HG02763 (cell line): ENCODE measurements around the gene RBM47.
"Not testable (repeated sequence)": the region's sequence is repeated elsewhere in the genome, so short reads cannot be mapped to it uniquely, and the experiment has no call there.

Experiments used
- ATAC-seq: cut with Tn5 transposase; IDR thresholded peaks from one replicate; pipeline ENCODE4 v1.9.1; 2021; ENCODE audit warnings: mild to moderate bottlenecking, moderate library complexity; ENCODE audit not compliant: unreplicated experiment

RBM47 gene

GRCh38 chr4:40564815-40565483 is 64.7 kb downstream of the RBM47 start:
- ATAC-seq = no peak

GRCh38 chr4:40564004-40564403 is 65.7 kb downstream of the RBM47 start:
- ATAC-seq = no peak

DNA sequence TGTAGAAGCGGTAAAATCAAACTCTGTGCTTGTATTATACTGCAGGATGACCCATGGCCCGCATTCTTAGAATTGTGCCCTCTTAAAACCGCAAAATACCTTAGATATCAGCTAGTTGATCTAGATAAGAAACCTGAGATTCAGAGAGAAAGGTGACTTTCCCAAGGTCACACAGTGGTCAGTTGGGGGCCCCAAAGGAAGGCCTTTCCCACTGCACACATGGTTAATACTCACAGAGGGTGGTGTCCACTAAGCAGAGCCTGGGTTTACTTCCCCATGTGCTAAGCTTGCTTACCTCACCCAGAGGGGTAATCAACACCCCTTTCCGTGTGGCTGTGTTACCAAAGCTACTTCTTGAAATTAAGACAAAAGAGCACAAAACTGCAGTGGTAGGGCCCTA is 66.3 kb downstream of the RBM47 start:
- ATAC-seq = no peak

DNA sequence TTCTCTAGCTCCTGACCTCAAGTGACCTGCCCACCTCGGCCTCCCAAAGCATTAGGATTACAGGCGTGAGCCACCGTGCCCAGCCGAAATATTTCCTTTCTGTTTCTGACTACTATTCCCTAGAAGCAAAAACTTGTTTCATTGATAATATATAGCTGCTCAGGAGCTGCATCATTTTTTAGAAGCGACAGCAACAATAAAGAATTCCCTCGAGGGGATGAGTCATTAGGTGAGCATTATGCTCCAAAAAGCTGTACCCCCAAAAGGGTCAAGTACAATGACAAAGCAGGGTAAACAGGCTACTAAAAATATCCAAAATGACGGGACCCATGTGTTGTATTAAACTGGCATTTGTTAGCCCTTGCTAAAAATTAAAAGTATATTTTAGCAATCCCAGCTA is 67.0 kb downstream of the RBM47 start:
- no peak for ATAC-seq

DNA sequence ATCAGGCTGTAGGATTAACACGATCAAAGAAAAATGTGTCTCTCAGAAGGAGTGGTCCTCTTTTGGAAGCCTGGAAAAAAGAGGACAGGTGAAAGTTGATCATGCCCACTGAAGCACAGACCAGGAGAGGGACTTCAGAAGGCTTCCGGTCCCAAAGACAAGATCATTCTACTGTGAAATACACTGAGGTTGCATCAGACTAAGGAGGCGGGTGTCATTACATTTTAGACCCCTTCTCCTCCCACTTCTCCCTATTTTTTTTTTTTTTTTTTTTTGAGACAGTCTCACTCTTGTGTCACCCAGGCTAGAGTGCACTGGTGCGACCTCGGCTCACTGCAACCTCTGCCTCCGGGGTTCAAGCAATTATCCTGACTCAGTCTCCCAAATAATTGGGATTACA is 67.5 kb downstream of the RBM47 start:
- no peak for ATAC-seq

DNA sequence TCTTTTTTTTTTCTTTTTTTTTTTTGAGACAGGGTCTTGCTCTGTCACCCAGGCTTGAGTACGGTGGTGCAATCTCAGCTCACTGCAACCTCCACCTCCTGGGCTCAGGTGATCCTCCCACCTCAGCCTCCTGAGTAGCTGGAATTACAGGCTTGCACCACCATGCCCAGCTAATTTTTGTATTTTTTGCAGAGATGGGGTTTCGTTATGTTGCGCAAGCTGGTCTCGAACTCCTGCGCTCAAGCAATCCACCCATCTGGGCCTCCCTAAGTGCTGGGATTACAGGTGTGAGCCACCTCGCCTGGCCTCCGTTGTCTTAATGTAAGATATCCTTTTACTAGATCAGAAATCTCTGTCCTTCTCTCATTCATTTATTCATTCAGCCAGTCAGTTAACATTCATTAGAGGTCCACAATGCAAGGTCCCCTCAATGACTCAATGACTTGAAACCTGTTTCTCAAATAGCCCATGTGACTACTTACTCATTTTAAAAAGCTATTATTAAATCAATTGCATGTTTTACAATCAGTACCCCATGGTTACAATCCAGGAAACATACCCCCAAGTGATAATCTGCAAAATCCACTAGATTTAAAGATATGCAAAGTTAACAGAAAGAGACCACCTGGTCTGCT is 68.0 kb downstream of the RBM47 start:
- not testable (repeated sequence) for ATAC-seq

DNA sequence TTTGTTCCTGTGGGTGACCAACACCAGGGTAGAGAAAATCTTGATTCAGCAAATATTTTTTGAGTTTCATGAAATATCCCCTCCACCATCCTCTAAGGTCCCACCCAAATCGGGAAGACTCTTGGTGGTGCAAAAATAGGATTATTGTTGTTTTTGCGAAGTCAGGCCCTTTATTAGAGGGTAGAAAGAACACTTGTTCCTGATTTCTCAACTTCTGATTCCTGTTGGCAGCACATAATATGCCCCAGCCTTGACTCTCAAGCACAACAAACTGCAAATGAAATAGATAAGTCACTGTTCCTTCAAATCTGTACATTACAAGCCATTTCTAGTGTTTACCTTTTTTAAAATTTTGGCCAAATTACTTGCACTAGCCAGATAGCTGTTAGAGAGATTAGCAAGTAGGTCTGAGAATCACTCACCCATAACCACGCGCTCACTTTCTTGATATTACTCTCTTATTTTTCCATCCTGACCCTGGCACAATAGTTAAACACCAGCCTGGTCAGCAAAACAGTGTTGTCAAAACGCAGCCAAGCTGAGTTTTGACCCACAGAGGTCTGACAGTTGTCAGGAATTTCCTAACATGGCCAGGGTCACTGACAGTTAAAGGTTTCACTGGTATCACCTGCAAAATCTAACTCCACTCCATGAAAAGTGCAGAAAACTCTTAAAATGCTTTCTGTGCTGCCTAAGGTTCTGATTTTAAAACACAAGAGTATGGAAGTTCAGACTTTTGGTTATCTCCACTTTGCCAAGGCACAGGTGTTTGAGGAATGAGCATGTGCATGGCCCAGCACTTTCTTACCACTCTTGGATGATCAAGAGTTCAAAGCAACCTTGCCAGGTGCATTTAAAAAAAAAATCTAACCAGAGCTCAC is 69.8 kb downstream of the RBM47 start:
- peak; percentile 51 for ATAC-seq

- no peak for ATAC-seq
Observed at GRCh38 chr4:40557736-40558135, 71.9 kb downstream of the RBM47 start.

GRCh38 chr4:40555176-40555900 is 74.3 kb downstream of the RBM47 start:
- ATAC-seq = no peak

- ATAC-seq = not testable (repeated sequence)
Observed at GRCh38 chr4:40554641-40555040, 75.0 kb downstream of the RBM47 start.

GRCh38 chr4:40553995-40554394 is 75.7 kb downstream of the RBM47 start:
- ATAC-seq = no peak

GRCh38 chr4:40552536-40552935 is 77.1 kb downstream of the RBM47 start:
- no peak for ATAC-seq

GRCh38 chr4:40551568-40552136 is 78.0 kb downstream of the RBM47 start:
- not testable (repeated sequence) for ATAC-seq

GRCh38 chr4:40550948-40551462 is 78.7 kb downstream of the RBM47 start:
- peak; percentile 56 for ATAC-seq

DNA sequence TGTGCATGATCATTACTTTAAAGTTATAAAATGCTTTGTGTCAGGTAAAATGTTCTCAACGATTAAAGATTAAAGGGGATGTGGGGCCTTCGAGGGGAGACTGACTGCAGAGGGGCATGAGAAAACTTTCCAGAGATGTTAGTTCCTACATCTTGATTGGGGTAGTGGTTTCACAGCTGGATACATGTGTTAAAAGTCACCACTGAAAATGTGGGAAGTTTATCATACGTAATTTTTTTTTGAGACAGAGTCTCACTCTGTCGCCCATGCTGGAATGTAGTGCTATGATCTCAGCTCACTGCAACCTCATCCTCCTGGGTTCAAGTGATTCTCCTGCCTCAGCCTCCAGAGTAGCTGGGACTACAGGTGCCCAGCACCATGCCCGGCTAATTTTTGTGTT is 79.5 kb downstream of the RBM47 start:
- no peak for ATAC-seq

DNA sequence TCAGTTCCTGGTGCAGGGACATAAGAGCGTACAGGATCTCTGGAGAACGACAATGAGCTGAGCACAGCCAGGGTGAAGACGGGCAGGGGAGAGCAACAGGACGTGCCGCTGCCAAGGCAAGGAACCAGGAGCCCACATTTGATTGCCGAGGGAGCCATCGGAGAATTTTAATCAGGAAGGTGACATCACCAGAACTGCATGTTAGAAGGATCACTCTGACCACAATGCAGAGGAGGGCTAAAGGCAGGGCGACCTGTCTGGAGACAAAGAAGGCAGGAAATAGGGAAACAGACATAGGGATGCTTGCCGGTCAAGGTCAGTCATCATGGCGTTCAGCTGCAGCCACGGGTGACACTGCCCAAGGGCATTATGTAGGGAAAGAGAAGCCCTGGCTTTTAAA is 81.4 kb downstream of the RBM47 start:
- no peak for ATAC-seq

- no peak for ATAC-seq
Observed at GRCh38 chr4:40547789-40548132, 81.9 kb downstream of the RBM47 start.

DNA sequence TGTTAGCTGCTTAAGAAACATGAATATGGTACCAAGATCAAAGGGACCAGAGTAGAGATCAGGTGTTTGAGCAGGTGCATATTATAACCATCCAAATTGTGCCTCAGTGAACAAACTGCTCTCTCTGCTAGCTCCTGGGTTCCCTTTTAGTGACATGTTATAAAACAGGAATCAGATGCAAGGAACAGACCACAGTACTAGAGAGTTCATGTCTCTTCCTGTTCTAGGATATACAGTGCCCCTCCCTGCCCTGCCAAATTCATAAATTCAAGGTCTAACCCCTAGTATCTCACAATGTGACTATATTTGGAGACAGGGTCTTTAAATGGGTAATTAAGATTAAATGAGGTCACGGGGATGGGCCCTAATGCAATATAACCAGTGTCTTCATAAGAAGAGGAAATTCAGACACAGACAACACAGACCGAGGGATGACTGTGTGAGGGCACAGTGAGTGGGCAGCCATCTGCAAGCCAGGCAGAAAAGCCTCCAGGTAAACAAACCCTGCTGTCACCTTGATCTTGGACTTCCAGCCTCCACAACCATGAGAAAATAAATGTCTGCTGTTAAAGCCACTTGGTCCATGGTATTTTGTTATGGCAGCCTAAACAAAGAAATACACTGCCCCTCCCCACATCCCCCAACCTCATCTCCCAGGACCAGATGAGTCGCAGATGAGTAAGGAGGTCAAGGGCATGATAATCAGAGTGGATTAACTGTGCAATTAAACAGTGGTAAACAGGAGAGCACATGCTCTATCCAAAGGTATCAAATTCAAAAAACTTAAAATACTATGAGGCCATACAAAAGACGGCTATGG is 82.5 kb downstream of the RBM47 start:
- ATAC-seq = no peak

GRCh38 chr4:40546506-40546905 is 83.2 kb downstream of the RBM47 start:
- no peak for ATAC-seq

- ATAC-seq = not testable (repeated sequence)
Observed at GRCh38 chr4:40545487-40545886, 84.2 kb downstream of the RBM47 start.
